ENCODE data around the gene PAX9.
"Not testable (repeated sequence)": the region's sequence is repeated elsewhere in the genome, so short reads cannot be mapped to it uniquely, and the experiment has no call there.

The PAX9 gene

DNA sequence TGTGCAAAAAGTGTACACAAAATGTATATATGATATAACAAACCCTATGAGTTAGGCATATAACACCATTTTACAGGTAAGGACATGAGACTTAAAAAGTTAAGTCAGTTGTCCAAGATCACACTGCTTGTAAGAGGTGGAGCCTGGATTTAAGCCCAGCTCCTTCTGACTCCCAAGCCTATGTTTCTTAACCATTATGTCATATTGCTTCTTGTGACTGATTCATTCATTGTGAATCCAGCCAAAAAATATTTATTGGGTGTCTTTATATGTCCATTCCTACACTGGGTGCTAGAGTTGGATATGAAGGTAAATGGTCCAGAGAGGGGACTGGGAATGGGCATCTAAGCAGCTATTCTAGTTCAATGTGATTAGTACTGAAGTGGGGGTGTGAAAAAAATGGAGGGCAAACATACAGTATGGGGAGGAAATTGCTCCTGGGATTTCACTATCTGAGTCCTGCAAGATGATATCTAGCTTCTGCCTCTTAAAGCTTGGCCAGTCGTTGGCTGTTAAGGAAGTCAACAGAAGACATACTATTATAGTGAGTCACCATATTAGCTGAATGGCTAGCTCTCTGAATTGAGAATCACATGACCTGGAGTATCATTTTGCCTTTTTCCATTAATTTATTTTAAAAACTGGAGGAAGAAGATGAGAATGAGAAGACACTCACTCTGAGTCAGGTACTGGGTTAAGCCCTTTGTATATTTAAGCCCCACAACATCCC is 28.8 kb downstream of the PAX9 start:
- TF ChIP-seq, protein P1, sequence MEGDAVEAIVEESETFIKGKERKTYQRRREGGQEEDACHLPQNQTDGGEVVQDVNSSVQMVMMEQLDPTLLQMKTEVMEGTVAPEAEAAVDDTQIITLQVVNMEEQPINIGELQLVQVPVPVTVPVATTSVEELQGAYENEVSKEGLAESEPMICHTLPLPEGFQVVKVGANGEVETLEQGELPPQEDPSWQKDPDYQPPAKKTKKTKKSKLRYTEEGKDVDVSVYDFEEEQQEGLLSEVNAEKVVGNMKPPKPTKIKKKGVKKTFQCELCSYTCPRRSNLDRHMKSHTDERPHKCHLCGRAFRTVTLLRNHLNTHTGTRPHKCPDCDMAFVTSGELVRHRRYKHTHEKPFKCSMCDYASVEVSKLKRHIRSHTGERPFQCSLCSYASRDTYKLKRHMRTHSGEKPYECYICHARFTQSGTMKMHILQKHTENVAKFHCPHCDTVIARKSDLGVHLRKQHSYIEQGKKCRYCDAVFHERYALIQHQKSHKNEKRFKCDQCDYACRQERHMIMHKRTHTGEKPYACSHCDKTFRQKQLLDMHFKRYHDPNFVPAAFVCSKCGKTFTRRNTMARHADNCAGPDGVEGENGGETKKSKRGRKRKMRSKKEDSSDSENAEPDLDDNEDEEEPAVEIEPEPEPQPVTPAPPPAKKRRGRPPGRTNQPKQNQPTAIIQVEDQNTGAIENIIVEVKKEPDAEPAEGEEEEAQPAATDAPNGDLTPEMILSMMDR (IDR thresholded peaks at IDR 0.05; ENCODE audit: low read length, missing control alignments): no peak
- peak; percentile 1 for DNase-seq (ENCODE audit: low read depth)
- no peak overlapping the region for H3K4me3 ChIP-seq (replicated peaks; ENCODE audit: low read depth, low read length)

DNA sequence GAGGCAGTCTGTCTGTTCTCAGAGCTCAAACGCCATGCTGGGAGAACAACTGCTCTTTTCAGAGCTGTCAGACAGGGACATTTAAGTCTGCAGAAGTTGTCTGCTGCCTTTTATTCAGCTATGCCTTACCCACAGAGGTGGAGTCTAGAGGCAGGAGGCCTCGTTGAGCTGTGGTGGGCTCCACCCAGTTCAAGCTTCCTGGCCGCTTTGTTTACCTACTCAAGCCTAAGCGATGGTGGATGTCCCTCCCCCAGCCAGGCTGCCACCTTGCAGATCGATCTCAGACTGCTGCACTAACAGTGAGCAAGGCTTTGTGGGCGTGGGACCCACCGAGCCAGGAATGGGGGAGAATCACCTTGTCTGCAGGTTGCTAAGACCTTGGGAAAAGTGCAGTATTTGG is 37.8 kb downstream of the PAX9 start:
- H3K4me3 ChIP-seq (replicated peaks; ENCODE audit: low read depth, low read length): not testable (repeated sequence)

DNA sequence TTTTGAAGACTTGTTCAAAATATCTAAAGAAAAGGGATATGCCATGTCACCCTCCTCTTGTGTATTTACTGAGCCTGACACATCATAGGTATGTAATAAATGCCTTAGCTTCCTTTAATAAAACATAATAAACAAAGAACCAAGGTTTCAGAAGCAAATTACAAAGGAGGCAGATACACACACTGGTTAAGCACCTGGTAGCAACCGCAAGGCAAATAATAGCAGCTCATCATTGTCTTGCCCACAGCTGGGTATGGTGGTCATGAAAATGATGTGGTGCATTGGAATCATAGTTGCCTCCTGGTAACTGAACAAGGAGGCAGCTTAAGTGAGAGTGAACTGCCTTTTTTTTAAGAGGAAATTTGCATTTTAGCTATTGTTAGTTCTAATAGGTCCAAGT is 39.0 kb downstream of the PAX9 start:
- DNase-seq (ENCODE audit: low read depth): no peak
- no peak overlapping the region for H3K4me3 ChIP-seq (replicated peaks; ENCODE audit: low read depth, low read length)
- TF ChIP-seq, protein P1 (IDR thresholded peaks at IDR 0.05; ENCODE audit: low read length, missing control alignments): no peak

More for the DNA sequence above, 37.8 kb downstream of the PAX9 start:
- DNase-seq (ENCODE audit: low read depth): not testable (repeated sequence)

DNA sequence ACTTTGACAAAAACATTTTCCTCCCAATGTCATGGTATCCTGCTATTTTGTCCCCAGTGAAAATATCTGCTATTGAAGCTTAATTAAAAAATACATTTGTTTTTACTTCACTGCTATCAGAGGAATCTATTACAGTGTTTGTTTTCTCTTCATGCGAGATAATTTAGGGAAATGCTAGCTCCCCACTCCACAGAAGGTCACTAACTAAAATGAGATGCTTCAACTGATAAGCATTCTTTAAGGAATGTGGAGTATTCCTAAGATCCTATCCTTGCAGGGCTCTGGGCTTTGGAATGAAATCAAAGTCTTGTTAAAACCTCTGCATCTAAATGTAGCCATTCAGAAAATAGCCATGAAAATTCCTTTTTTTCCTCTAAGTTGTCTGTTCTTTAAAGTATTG is 39.5 kb downstream of the PAX9 start:
- H3K4me3 ChIP-seq (replicated peaks; ENCODE audit: low read depth, low read length): no peak overlapping the region
- TF ChIP-seq, protein P1 (IDR thresholded peaks at IDR 0.05; ENCODE audit: low read length, missing control alignments): no peak
- DNase-seq (ENCODE audit: low read depth): no peak

DNA sequence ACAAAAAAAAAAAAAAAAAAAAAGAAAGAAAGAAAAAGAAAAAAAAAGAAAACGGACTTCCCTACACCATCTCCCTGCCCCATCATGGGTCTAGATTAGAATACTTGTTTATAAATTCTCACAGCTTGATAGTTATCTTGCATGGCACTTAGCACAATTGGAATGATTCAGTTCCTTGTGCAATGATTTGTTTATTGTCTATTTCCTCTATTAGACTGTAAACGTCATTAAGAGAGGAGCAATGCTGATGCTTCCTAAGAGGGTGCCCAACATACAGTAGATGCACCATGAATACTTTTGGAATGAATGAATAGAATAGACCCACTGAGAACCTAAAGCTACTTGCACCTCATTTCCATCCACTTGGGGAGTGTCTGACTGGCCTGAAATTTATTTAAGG is 40.8 kb downstream of the PAX9 start:
- no peak for DNase-seq (ENCODE audit: low read depth)

DNA sequence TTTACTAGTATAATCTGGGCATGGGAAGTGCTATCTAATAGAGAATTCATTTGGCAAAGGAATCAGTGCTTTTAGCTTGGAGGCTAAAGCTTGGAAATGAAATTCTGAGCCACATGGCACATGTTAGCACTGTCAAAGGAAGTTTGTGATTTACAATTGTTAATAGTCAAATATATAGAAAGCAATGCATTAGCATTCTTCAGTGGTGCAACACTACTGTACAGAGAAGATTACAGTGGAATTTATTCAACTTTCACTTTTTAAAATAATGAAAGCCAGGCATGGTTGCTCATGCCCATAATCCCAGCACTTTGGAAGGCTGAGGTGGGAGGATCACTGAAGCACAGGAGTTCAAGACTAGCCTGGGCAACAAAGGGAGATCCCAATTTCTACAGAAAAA is 45.9 kb downstream of the PAX9 start:
- no peak overlapping the region for H3K4me3 ChIP-seq (replicated peaks; ENCODE audit: low read depth, low read length)
- TF ChIP-seq, protein P1 (IDR thresholded peaks at IDR 0.05; ENCODE audit: low read length, missing control alignments): no peak
- no peak for DNase-seq (ENCODE audit: low read depth)

More for the DNA sequence above, 40.8 kb downstream of the PAX9 start:
- TF ChIP-seq, protein P1 (IDR thresholded peaks at IDR 0.05; ENCODE audit: low read length, missing control alignments): no peak
- H3K4me3 ChIP-seq (replicated peaks; ENCODE audit: low read depth, low read length): no peak overlapping the region

DNA sequence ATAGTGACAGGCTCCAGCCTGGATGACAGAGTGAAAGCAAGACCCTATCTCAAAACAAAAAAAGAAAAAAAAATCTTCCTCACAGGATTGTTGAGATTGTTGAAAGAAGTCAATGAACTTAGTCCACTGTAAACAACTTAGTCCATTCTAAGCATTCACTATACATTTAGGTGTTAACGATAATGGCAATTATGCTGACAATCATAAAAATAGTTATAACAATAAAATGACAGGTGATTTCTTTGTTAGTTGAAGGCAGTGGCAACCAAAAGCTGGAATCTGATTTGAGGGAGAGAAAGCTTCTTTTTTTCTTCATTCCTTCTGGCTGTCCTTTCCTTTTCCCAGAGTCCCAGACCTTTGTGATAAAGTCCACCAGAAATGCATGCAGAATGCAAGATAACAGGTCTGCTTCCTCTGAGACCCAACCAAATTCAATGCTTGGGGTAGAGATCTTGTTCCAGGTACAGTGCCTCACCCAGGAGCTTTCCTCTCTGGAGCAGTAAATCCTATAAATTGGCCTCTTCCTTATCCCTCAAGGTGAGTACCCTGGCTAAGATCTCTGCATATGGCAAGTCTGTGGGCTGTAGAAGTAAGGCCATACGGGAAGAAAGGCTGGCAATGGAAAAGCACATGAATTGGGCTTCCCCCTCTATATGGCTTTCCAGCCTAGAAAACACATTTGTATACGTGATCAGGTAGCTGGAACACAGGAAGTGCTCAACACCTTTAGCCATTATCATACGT is 52.5 kb downstream of the PAX9 start:
- no peak for DNase-seq (ENCODE audit: low read depth)
- TF ChIP-seq, protein P1 (IDR thresholded peaks at IDR 0.05; ENCODE audit: low read length, missing control alignments): no peak

More for the DNA sequence above, 52.5 kb downstream of the PAX9 start:
- H3K4me3 ChIP-seq (replicated peaks; ENCODE audit: low read depth, low read length): no peak overlapping the region
